Panc1 (cell line): ENCODE data around the gene PTPRR.

ENCODE experiments used
- TCF7L2 ChIP-seq: IDR thresholded peaks from 2 replicates; pipeline ENCODE4 v1.6.1; 2011; ENCODE audit warnings: mild to moderate bottlenecking, low read depth, low read length, inconsistent platforms
- TF ChIP-seq, protein P1 (sequence below), 2 experiments: IDR thresholded peaks; 2 replicates each; pipeline ENCODE4 v1.6.1; 2011 to 2012; ENCODE audit warnings: low read depth in 2 of 2, control low read depth in 1 of 2, low read length in 1 of 2, mild to moderate bottlenecking in 1 of 2, moderate library complexity in 1 of 2; ENCODE audit not compliant: insufficient read depth in 1 of 2

DNA sequence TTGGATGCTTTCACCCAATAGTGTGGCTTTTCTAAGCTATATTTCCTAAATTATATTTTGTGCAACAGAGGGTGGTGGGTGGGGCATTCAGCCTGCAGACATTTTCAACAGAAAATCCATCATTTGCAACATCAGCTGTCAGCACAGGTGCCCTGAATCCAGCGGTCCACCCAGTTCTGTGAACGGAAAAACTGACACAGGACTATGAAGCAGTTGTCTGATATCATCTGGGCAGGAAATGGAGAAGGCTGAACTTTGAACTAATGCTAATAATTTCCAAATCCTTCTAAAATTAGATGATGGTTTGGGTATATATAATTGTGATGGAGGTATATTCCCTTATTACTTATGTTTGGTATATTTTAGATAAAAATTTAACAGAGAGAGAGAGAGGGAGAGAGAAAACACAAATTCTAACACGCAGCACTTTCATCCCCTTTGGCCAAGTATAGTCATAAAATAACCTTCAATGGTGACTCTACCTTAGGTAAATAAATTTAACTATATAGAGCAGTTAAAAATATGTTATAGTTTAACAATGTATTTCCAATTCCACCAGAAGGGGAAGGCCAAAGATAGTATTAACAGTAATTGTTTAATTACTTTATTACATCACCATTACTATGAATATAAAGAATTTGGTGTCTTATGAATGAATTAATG is 225.0 kb downstream of the PTPRR start:
- no peak for TF ChIP-seq TCF7L2
- TF ChIP-seq, protein P1, sequence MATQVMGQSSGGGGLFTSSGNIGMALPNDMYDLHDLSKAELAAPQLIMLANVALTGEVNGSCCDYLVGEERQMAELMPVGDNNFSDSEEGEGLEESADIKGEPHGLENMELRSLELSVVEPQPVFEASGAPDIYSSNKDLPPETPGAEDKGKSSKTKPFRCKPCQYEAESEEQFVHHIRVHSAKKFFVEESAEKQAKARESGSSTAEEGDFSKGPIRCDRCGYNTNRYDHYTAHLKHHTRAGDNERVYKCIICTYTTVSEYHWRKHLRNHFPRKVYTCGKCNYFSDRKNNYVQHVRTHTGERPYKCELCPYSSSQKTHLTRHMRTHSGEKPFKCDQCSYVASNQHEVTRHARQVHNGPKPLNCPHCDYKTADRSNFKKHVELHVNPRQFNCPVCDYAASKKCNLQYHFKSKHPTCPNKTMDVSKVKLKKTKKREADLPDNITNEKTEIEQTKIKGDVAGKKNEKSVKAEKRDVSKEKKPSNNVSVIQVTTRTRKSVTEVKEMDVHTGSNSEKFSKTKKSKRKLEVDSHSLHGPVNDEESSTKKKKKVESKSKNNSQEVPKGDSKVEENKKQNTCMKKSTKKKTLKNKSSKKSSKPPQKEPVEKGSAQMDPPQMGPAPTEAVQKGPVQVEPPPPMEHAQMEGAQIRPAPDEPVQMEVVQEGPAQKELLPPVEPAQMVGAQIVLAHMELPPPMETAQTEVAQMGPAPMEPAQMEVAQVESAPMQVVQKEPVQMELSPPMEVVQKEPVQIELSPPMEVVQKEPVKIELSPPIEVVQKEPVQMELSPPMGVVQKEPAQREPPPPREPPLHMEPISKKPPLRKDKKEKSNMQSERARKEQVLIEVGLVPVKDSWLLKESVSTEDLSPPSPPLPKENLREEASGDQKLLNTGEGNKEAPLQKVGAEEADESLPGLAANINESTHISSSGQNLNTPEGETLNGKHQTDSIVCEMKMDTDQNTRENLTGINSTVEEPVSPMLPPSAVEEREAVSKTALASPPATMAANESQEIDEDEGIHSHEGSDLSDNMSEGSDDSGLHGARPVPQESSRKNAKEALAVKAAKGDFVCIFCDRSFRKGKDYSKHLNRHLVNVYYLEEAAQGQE (IDR thresholded peaks at IDR 0.05; ENCODE audit: insufficient read depth in 1 of 2, low read depth in 2 of 2, low read length in 1 of 2): no peak
